Cardiac muscle cell (in vitro differentiated cells and primary cell): ENCODE data around the gene B3GALNT1. TPM values are rescaled to one million over a fixed set of nuclear protein-coding genes. Genes with fewer than 3 reads are reported as not detected.

Experiments used
- DNase-seq, 2 donors: peaks; one replicate each; pipeline versions ENCODE4 v3.0.0 to v3.0.0-alpha.2; 2010 to 2017; ENCODE audit warnings: low read depth in 1 of 2, low spot score in 1 of 2
- H3K27ac ChIP-seq: fragments of 200-600 bp; sonication (generic); 2 replicates; pipeline ENCODE4 v1.5.1; 2016
- H3K27me3 ChIP-seq: fragments of 200-600 bp; sonication (generic); 2 replicates; pipeline ENCODE4 v1.6.0; 2016; ENCODE audit warnings: control low read depth
- H3K36me3 ChIP-seq: fragments of 200-600 bp; sonication (generic); 2 replicates; pipeline ENCODE4 v1.5.1; 2016; ENCODE audit warnings: control low read depth
- H3K4me1 ChIP-seq: fragments of 200-600 bp; sonication (generic); 2 replicates; pipeline ENCODE4 v1.8.1; 2017; ENCODE audit warnings: low read depth, mild to moderate bottlenecking, mixed run types
- H3K4me3 ChIP-seq: fragments of 200-600 bp; sonication (generic); 2 replicates; pipeline ENCODE4 v1.5.1; 2016; ENCODE audit warnings: mild to moderate bottlenecking
- H3K9me3 ChIP-seq: fragments of 200-600 bp; sonication (generic); 2 replicates; pipeline ENCODE4 v1.5.1; 2017; ENCODE audit warnings: low read depth, mild to moderate bottlenecking, control low read depth
- polyA plus RNA-seq: library from polyadenylated mRNA; unstranded; fragments of >200 nt; fragmentation: Nextera tagmentation; extraction: Ambion mirVana; gene quantifications from 2 replicates; pipeline ENCODE4 v1.2.1, GENCODE V29; 2016
- total RNA-seq: library from RNA; depleted of rRNA; stranded (reverse); fragments of >200 nt; gene quantifications from 2 replicates; pipeline ENCODE4 v1.2.3, GENCODE V29; 2016
- TF ChIP-seq, protein P1 (sequence below): IDR thresholded peaks from 2 replicates; pipeline ENCODE4 v1.5.1; 2012; ENCODE audit warnings: low read depth, mild to moderate bottlenecking, low read length

The B3GALNT1 gene
- total and polyA plus RNA-seq, 2 experiments from 2014 or later, result 6.6 to 10.8 TPM

DNA sequence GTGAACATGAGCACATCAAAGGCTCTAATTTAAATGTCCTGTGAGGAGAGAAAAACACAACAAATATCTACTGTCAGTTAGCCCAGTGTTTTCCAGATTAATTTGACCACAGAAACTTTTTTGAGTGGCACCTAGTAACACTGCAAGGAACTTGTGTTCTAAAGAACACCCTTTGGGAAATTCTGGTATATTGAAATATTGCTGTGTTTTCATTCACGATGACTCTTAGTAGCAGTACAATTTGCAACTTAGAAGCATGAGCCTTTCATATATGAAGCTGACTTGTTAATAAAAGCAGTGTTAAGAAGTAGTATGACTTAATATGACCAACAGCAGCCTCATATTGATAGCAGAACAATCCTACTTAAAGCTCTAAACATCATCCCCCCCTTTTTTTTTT is 32.0 kb downstream of the B3GALNT1 start:
- no peak overlapping the region for H3K4me3 ChIP-seq
- H3K27me3 ChIP-seq, result no peaks in the 10 kb centered on the region
- H3K27ac ChIP-seq, result no peak overlapping the region
- no peaks in the 10 kb centered on the region for H3K9me3 ChIP-seq
- no peak for DNase-seq
- TF ChIP-seq, protein P1, sequence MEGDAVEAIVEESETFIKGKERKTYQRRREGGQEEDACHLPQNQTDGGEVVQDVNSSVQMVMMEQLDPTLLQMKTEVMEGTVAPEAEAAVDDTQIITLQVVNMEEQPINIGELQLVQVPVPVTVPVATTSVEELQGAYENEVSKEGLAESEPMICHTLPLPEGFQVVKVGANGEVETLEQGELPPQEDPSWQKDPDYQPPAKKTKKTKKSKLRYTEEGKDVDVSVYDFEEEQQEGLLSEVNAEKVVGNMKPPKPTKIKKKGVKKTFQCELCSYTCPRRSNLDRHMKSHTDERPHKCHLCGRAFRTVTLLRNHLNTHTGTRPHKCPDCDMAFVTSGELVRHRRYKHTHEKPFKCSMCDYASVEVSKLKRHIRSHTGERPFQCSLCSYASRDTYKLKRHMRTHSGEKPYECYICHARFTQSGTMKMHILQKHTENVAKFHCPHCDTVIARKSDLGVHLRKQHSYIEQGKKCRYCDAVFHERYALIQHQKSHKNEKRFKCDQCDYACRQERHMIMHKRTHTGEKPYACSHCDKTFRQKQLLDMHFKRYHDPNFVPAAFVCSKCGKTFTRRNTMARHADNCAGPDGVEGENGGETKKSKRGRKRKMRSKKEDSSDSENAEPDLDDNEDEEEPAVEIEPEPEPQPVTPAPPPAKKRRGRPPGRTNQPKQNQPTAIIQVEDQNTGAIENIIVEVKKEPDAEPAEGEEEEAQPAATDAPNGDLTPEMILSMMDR, result no peak
- no peaks in the 10 kb centered on the region for H3K4me1 ChIP-seq
- no peaks in the 10 kb centered on the region for H3K36me3 ChIP-seq

DNA sequence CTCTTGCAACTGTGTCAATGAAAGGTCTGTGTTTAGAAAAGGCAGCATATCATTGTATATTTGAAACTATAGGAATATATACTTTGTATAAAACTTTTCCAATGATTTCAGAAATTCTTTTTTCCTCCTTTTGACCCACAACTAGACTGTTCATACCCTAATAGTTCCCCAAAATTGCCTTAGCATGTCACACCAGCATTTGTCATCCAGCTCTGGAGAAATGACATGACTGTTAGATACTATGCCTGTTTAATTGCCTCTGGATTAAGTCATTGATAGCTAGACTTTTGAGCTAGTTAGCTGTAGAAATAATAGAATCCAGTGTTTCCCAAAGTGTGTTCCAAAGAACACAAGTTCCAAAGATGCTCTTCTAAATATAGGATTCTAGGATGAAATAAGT is 32.4 kb downstream of the B3GALNT1 start:
- no peaks in the 10 kb centered on the region for H3K9me3 ChIP-seq
- H3K4me3 ChIP-seq, result no peak overlapping the region
- DNase-seq, result no peak
- H3K27me3 ChIP-seq, result no peaks in the 10 kb centered on the region
- TF ChIP-seq, protein P1, result no peak
- no peaks in the 10 kb centered on the region for H3K36me3 ChIP-seq
- no peak overlapping the region for H3K27ac ChIP-seq
- no peaks in the 10 kb centered on the region for H3K4me1 ChIP-seq

DNA sequence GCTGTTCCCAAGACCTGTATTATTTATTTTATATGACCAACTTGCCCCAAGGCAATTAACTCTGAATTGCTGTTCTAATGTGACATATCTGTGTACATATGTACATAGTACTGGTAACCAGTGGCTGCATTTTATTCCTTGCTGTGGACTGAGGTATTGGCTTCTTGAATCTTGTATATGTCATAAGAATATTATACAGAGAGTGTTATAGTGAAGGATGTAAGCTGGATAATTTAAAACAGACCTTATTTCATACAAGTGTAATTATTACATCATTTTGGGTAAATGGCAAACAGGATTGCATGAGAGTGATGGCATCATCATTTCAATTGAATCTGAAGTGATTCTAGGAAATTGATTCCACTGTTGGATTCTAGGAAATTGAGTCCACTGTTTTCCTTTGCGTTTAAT is 32.9 kb downstream of the B3GALNT1 start:
- Histone ChIP-seq H3K9me3 (no peaks in the 10 kb centered on the region), H3K36me3 (no peaks in the 10 kb centered on the region), H3K4me1 (no peaks in the 10 kb centered on the region), H3K4me3 (no peak overlapping the region), H3K27ac (no peak overlapping the region), H3K27me3 (no peaks in the 10 kb centered on the region)
- no peak for DNase-seq
- TF ChIP-seq, protein P1, result no peak

DNA sequence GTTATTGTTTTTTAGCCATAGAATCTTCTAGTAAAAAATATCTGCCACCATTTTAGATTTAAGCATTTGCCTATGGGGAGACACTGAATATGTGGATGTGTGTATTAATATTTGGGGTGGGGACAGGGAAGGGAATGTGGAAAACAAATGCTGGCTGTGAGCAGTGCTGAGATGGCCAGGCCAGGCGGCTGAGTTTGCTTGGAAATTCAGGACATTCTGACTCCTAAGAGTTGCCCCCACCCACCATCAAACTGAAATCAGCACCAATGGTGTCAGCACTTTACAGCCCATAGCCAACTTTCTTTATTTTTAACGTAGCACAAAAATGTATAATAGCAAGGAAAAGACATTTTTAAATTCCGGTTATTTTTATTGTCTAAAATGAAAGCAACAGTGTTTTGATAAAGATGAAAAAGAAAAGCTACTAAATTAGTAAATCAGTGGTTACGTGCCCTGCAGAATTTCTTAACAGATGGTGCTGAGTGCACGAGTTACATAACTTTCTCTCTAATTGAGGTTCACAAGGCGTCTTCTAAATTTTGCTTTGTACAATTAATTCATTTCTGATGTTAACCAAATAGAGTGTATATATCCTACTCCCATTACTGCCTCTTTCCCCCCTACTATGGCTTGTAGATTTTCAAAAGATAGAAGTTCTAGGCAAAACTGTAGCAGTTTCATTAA is 34.0 kb downstream of the B3GALNT1 start:
- TF ChIP-seq, protein P1, result no peak
- no peak overlapping the region for H3K4me3 ChIP-seq
- H3K9me3 ChIP-seq, result no peaks in the 10 kb centered on the region
- no peaks in the 10 kb centered on the region for H3K4me1 ChIP-seq
- DNase-seq, result no peak
- H3K36me3 ChIP-seq, result no peaks in the 10 kb centered on the region
- H3K27me3 ChIP-seq, result no peaks in the 10 kb centered on the region
- no peak overlapping the region for H3K27ac ChIP-seq

DNA sequence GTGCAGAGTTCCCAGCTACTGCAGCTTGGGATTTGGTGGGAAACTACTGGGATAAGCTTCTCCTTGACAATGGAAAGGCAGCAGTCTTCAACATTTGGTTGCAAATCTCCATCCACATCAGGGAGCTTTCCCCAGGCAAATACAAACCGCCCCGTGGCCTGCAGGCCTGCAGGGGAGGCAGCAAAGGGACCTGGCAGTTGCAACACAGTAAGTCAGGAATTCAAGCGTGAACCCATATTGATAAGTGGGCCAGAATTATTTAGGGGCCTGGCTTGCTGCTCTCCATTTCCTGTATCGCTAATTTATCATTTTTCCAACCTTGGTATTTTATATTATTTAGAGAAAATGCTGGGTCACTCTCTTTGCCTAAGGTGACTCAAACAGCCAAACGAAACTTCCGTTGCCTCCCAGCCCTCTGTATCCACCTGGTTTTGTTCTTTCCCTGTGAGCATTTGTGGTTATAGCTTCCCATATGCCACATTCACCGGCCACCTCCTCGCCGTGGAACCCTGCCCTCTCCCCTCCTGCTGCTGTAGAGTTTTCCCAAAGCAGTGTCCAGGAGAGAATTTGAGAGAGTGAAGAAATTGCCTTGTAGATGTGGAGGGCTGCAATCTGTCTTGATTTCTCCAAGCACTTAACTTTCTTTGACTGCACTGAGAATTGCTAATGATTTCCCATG is 34.8 kb downstream of the B3GALNT1 start:
- Histone ChIP-seq H3K4me1 (no peaks in the 10 kb centered on the region), H3K9me3 (no peaks in the 10 kb centered on the region), H3K4me3 (no peak overlapping the region), H3K27me3 (no peaks in the 10 kb centered on the region), H3K27ac (no peak overlapping the region), H3K36me3 (no peaks in the 10 kb centered on the region)
- no peak for DNase-seq
- TF ChIP-seq, protein P1, result no peak
